Breast epithelium (tissue), 3 donors: ENCODE measurements around the gene CNGB1.

ENCODE experiments used
- CTCF ChIP-seq, 3 donors: fragments of 450-650 bp; IDR thresholded peaks; one replicate each; pipeline ENCODE4 v1.5.1; 2016 to 2017; ENCODE audit warnings: antibody characterized with exemption in 3 of 3, mild to moderate bottlenecking in 3 of 3, moderate library complexity in 3 of 3
- POLR2A ChIP-seq: fragments of 450-650 bp; IDR thresholded peaks from one replicate; pipeline ENCODE4 v1.6.1; 2016; ENCODE audit warnings: antibody characterized with exemption, mild to moderate bottlenecking, moderate library complexity

GRCh38 chr16:57953857-57954256, 17.1 kb downstream of the CNGB1 start:
- TF ChIP-seq CTCF (IDR thresholded peaks at IDR 0.05) (no peak), POLR2A (no peak)
